Cardiac septum (tissue), 1 donor: ENCODE measurements around the gene ZNF148. TPM values are rescaled to one million over a fixed set of nuclear protein-coding genes. Genes with fewer than 3 reads are reported as not detected.

ENCODE experiments used
- DNase-seq: peaks from one replicate; pipeline ENCODE4 v3.0.0-alpha.2; 2020; ENCODE audit warnings: low spot score
- intact Hi-C: fragments of 100-400 bp; cut with DNase I; formaldehyde crosslinking; loops from one replicate; pipeline ENCODE4 v1.14.0; 2022
- total RNA-seq: library from RNA; stranded (reverse); fragmentation: NEBNext Ultra II Directional; extraction: Animal tissue kit (Norgen Biotek cat#: 25700); gene quantifications from one replicate; pipeline ENCODE4 v1.2.1, GENCODE V29; 2021
- donor health status: DM: no; HTN: no; CAD: no.

ZNF148 gene
- total RNA-seq, 1 donor from 2014 or later = 44.2 TPM

DNA sequence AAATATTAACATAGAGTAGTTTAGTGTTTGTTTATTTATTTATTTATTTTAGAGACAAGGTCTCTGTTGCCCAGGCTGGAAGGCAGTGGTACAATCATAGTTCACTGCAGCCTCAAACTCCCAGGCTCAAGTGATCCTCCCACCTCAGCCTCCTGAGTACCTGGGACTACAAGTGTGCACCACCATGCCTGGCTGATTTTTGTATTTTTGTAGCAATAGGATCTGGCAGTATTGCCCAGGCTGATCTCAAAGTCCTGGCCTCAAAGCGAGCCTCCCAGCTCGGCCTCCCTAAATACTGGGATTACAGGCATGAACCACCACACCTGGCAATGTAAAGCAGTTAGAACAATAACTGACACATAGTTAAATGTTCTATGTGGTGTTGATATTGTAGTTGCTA is 4.4 kb upstream of the ZNF148 start:
- intact Hi-C loops = loop anchor here (10.0 kb wide), 2 partner anchors 325 to 385 kb away; partner anchors contain the start of gene HEG1
- DNase-seq = no peak

DNA sequence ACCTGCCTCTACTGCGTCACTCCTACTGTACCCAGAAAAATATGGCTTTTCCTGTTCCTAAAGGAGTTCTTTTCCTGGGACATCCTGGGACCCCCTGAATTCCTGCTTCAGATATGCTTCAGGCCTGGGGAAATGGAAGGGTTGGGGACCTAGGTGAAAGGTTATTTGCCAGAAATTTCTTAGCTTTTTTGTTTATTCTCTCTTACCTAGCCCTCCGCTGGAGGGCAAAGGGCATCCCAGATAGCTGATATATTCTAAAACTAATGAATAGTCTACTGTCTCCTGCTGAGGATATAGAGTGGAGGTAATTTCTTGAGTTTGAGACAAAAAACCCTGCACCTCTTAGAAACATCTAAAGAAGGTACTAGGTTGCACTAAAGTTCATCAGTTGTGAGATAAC is 3.6 kb upstream of the ZNF148 start:
- no peak for DNase-seq
- intact Hi-C loops = loop anchor here (10.0 kb wide), 2 partner anchors 324 to 384 kb away; partner anchors contain the start of gene HEG1

DNA sequence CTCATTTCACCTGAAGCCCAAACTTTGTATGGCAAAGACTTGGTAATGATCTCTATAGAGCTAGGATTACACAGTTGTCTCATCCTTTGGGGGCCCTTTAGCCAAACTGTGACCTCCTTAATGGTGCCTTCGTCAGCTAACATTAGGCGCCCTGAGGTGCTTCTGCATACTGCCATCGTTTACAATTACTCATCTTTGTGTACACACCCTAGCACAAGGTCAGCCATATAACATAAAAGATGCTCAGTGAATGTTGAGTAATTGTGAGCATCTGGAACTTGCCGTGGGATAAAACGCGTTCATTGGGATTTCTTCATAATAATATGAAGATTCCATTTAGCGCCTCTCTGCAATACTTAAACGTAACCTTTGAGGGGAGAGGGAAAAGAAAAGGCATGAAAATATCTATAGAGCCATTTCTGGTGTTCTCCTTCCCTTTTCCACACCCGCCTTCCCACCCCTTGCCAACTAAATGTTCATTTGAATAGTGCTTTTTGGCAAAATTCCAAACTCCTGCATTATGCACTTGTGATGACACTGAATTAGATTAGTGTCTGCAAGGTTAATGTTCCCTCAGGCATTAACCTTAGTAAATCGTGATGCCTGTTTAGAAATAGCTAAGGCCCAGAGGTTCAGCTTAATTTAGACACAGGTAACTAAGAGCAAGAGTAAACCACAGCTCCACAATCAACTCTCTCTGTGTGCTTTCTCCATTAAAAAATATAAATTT is 990 bp upstream of the ZNF148 start:
- intact Hi-C loops = loop anchor here (2.0 to 10.0 kb wide), 3 partner anchors 19 to 381 kb away; partner anchors contain the start of gene HEG1
- no peak for DNase-seq

DNA sequence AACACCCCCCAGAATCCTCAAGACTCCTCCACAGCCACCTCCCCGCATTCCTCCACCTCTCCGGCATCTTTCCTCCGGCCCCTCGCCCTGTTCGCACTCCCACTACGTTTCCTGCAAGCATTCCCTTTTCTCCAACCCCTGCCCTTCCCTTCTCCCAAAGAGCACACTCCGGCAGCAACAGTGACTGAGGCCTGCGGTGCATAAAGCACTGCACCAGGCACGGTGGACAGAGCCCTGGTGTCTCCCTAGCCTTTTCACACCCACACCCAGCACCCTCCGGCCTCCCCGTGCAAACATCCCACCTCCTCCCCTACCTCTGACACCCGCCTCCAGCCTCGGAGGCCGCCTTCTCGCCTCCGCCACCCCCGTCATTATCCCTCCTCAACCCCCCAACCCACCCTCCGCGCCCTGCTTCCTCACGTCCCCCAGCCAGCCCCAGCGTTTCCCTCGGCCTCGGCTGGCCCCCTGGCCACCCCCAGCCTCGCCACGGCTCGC is 577 bp downstream of the ZNF148 start:
- intact Hi-C loops = loop anchor here (2.0 to 10.0 kb wide), 3 partner anchors 18 to 380 kb away; partner anchors contain the start of gene HEG1
- peak; percentile 81 for DNase-seq

DNA sequence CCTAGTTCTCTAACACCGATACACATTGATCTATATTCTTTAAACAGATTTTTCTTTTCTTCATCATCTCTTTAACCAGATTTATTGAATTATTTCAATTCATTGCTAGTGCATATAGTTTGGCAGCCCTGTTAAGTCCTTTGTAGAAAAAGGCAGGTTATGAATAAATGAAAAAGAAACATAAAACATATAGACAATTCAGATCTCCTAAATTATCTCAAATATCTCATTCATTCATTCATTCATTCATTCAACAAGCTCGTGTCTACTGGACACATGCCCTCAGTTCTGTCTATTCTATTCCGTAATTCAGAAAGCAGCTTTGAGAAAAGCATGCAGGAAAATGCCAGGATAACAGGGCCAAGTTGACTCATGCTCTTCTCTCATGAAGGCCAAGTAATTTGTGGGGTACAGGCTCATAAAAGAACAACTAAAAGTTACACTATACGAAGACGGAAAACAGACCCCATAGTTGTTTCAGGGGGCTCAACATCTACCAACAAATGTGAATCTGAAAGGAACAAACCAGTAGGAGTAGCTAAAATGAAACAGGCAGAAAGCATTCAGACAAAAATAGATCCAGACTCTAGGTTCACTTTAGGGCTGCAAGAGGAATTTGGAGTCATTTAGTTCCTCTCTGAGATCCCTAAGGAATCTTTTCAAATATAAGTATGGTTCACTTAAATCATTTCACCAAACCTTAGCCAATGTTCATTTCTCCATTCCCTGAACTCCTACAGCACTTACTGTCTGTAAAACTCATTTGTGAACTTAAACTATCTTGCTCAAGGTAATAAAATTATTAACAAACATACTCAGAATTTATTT is 7.5 kb downstream of the ZNF148 start:
- intact Hi-C loops = no loop called here
- DNase-seq = no peak

DNA sequence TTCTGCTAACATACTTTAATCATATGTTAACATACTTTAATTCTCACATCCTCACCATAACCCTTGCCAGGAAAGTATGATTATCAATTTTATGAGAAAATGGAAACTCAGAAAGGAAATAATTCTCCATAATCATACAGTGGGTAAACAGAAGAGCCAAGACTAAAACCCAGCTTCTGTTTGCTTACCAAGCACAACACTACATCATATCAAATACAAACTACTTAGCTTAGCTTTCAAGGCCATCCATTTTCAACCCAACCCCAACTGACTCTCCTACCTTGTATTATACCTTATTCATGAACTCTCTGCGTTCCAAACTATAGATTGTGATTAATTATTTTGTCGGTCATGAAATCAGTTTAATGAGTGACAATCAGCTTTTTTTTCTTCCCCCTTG is 9.0 kb downstream of the ZNF148 start:
- DNase-seq = no peak

DNA sequence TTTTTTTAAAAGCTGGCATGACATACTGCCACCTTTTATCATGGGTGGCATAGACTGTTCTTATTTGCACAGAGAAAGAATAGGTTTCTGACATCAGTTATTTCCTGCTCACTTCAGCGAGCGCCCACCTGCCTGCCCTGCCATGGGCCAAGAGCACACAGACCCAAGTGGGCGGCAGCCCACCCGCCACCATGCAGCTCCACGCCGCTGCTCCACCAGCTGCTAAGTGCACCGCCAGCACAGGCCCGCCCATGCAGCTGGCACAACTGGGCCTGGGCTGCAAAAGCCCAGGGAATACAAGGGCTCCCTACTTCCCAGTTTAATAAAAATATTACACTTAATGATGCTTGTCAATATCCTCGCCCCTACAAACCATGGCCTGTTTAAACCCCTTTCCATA is 15.4 kb downstream of the ZNF148 start:
- no peak for DNase-seq
- intact Hi-C loops = no loop called here

More for the DNA sequence above, 9.0 kb downstream of the ZNF148 start:
- intact Hi-C loops = no loop called here

DNA sequence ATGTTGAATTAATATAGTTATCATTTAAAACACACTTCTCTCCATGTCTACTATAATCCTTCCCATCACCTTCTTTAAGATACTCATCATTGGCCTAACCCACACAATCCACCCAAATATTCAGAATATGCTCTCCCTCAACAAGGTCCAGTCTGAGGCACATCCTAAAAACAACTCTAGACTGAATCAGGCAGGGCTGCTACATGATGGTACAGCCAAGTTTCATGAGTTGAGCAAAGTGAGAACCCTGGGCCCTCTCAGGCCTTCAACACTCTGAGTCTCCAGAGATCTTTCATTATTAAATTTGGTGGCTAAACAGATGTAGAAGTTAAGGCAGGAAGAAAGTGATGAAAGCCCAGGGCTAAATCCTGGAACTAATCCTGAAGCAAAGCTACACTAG is 16.2 kb downstream of the ZNF148 start:
- no peak for DNase-seq
- intact Hi-C loops = no loop called here

DNA sequence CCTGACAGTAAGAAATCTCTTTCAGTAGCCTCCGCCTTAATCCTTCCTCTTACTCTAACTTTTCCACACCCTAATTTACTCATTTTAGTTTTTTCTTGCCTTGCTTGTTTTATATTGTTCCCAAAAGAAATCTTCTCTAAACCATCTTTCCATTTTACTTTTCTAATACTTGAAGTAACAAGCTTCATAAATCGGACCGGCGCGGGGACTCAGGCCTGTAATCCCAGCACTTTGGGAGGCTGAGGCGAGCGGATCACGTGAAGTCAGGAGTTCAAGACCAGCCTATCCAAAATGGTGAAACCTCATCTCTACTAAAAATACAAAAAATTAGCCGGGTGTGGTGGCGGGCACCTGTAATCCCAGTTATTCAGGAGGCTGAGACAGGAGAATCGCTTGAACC is 17.3 kb downstream of the ZNF148 start:
- intact Hi-C loops = loop anchor here (2.0 kb wide), 1 partner anchor 17 kb away; the partner anchor contains the start of gene ZNF148

DNA sequence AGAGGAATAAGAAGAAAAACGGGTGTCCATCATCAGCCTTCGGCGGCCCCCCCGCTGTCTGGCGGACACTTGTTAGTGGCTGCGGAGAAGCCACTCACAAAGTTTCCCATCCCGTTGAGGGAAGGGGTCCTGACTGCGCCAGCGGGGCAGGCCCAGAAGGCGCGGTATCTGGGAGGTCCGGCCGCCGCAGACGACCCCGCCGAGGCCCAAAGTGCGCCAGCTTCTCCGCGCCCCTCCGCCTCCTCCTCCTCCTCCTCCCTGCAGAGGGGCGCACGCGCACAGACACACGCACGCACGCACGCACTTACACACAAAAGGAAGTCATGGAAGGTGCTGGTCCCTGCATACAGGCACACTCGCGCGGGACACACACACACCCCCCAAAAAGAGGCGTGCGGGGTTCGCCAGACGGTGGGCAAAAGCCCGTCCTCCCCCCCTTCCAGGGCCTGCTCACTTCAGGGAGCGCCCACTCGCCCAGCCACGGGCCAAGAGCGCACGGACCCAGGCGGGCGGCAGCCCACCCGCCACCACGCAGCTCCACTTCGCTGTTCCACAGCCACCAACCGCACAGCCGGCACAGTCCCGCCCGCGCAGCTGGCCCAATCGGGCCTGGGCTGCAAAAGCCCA is 18.0 kb downstream of the ZNF148 start:
- intact Hi-C loops = loop anchor here (2.0 kb wide), 1 partner anchor 18 kb away; the partner anchor contains the start of gene ZNF148
- peak; percentile 83 for DNase-seq

More for the DNA sequence above, 17.3 kb downstream of the ZNF148 start:
- DNase-seq = no peak

DNA sequence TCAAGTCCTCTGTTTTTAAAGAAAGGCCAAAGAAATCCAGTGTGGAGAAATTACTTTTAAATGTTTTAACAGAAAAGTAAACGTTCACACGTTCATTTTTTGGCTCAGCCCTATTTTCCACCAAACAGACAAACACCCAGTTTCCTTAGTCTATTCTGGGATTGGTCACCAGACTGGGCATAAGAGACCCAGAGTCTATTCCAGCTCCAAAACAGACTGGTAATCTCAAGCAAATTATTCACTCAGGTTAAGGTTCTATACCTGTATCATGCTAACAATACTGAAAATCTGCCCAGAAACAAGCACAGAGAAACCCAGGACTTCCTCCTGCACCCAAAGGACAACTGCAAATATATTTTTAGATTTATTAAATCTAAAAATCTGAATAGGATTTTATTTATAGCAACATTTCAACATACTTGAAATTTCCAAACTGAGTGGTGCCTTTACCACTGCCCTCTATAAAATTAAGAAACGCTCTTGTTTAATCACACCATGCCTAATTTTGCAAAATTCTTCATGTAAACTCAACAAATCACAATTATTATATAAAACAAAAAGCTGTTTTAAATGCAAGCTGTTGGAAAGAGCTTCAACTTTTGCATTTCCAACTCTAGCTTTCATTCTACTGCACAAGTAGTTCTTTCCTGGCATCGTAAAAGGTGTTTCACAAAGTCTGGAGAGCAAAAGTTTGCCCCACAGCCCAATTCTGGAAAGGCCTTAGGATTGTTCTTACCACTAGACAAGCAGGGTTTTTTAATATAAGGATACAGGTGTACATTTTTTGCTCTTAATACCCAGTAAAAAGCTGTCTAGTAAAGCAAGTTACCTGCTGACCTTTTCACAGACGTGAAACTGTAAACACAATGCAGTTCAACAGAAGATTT is 18.7 kb downstream of the ZNF148 start:
- no peak for DNase-seq
- intact Hi-C loops = loop anchor here (2.0 kb wide), 1 partner anchor 18 kb away; the partner anchor contains the start of gene ZNF148

DNA sequence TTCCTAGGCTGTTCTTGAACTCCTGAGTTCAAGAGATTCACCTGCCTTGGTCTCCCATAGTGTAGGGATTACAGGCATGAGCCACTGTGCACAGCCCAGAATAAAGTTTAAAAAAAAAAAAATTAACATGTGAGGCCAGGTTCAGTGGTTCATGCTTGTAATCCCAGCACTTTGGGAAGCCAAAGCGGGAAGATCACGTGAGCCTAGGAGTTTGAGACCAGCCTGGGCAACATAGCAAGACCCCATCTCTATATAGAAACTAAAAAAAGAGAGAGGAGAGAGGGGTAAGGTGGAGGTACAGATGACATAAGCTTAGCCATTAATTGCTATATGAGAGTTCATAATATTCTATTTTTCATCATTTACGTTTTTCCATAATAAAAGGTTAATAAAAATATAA is 21.5 kb downstream of the ZNF148 start:
- DNase-seq = no peak
- intact Hi-C loops = no loop called here

DNA sequence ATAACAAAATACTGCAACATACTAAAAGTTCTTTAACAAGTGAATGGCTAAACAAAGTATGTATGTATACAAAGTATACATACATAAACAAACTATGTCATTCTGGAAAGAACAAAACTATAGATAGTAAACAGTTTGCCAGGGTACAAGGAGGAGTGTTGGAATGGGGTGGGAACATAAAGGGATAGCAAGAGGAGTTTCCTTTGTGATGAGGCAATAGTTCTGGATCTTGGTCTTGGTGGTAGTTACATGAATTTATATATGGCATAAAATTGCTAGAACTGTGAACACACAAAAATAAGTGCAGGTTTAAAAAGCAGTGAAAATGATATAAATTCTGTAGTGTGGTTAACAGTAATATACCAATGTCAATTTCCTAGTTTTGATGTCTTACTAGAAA is 22.0 kb downstream of the ZNF148 start:
- intact Hi-C loops = no loop called here

DNA sequence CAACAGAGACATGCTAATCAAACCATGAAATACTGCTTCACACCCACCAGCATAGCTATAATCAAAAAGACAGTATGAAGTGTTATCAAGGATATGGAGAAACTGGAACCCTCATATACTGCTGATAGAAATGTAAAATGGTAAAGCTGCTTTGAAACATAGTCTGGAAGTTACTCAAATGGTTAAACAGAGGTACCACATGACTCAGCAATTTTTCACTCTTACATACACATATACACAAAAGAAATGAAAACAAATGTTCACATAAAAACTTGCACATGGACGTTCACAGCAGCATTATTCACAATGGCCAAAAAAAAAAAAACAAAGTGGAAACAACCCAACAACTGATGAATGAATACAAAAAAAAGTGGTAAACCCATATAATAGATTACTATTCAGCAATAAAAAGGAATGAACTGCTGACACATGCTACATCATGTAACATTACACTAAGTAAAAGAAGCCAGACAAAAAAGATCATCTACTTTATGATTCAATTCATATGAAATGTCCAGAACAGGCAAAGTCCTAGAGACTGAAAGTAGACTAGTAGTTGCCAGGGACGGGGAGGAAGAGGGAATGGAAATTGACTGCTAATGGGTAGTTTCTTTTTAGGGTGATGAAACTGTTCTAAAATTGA is 23.2 kb downstream of the ZNF148 start:
- intact Hi-C loops = no loop called here
- DNase-seq = no peak

More for the DNA sequence above, 22.0 kb downstream of the ZNF148 start:
- no peak for DNase-seq

DNA sequence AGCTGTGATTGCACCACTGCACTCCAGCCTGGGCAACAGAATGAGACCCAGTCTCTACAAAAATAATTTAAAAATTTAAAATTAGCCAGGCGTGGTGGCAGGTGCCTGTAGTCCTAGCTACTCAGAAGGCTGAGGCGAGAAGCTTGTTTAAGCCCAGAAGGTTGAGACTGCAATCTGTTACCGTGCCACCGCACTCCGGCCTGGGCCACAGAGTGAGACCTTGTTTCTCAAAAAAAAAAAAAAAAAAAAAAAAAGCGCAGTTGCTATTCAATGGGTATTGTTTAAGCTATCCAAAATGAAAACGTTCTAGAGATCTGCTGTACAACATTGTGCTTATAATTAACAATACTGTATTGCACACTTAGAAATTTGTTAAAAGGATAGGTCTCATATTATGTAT is 24.0 kb downstream of the ZNF148 start:
- DNase-seq = no peak
- intact Hi-C loops = no loop called here

DNA sequence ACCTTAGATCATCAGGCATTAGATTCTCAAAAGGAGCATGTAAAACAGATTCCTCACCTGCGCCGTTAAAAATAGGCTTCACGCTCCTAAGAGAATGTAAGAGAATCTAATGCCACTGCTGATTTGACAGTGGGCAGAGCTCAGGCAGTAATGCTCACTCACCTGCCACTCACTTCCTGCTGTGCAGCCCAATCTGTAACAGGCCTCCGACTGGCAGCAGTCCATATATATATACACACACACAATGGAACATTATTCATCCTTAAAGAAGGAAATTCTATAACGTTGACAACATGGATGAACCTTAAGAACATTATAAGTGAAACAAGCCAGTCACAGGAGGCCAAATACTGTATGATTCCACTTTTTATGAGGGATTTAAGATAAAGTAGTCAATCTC is 24.5 kb downstream of the ZNF148 start:
- intact Hi-C loops = no loop called here
- no peak for DNase-seq

DNA sequence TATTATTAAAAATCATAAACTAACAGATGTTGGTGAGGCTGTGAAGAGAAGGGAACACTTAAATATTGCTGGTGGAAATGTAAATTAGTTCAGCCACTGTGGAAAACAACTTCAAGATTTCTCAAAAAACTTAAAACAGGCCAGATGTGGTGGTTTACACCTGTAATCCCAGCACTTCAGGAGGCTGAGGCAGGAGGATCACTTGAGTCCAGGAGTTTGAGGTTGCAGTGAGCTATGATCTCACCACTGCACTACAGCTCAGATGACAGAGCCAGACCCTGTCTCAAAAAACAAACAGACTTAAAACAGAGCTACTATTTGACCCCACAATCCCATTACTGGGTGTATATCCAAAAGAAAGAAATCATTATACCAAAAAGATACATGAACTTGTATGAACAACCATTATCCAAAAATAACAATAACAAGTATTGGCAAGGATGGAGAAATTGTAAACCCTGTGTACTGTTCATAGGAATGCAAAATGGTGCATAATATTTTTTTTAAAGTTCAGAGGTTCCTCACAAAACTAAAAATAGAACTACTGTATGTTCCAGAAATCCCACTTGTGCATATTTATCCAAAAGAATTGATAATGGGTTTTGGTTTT is 25.5 kb downstream of the ZNF148 start:
- intact Hi-C loops = no loop called here

DNA sequence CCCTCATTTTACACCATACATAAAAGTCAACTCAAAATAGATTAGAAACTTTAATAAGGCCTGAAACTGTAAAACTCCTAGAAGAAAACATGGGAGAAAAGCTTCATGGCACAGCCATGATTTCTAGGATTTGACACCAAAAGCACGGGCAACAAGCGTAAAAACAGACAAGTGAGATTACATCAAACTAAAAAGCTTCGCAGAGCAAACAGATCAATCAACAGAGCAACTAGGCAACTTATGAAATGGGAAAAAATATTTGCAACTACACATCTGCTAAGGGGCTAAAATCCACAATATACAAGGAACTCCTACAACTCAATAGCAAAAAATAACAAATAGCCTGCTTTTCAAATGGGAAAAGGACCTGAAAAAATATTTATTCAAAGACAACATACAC is 26.1 kb downstream of the ZNF148 start:
- intact Hi-C loops = no loop called here
- no peak for DNase-seq

More for the DNA sequence above, 25.5 kb downstream of the ZNF148 start:
- no peak for DNase-seq
